ENCODE measurements around the gene JAK1.

The JAK1 gene

DNA sequence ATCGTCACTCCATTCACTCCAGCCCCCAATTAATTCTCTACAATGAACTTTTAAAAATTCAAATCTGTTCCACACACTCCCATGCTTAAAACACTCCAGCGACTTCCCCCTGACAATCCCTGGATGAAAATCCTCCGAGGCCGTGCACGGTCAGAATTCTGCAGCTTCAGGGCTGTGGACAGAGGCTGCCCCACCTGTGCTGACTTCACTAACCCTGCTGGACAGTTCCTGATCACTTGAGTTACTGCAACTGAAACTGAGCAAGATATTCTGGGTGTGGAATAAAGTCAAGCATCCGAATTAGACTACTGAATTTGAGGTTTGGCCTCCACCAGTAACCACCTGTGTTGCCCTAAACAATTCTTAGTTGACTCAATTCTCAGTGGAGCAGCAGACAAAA, 1.0 kb upstream of the JAK1 start:
- TF ChIP-seq, protein P1, sequence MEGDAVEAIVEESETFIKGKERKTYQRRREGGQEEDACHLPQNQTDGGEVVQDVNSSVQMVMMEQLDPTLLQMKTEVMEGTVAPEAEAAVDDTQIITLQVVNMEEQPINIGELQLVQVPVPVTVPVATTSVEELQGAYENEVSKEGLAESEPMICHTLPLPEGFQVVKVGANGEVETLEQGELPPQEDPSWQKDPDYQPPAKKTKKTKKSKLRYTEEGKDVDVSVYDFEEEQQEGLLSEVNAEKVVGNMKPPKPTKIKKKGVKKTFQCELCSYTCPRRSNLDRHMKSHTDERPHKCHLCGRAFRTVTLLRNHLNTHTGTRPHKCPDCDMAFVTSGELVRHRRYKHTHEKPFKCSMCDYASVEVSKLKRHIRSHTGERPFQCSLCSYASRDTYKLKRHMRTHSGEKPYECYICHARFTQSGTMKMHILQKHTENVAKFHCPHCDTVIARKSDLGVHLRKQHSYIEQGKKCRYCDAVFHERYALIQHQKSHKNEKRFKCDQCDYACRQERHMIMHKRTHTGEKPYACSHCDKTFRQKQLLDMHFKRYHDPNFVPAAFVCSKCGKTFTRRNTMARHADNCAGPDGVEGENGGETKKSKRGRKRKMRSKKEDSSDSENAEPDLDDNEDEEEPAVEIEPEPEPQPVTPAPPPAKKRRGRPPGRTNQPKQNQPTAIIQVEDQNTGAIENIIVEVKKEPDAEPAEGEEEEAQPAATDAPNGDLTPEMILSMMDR (conservative IDR thresholded peaks at IDR 0.05; ENCODE audit: low read length): no peak
- no peak overlapping the region for H3K4me3 ChIP-seq (ENCODE audit: low read length)
- DNase-seq (ENCODE audit: low read depth): no peak

DNA sequence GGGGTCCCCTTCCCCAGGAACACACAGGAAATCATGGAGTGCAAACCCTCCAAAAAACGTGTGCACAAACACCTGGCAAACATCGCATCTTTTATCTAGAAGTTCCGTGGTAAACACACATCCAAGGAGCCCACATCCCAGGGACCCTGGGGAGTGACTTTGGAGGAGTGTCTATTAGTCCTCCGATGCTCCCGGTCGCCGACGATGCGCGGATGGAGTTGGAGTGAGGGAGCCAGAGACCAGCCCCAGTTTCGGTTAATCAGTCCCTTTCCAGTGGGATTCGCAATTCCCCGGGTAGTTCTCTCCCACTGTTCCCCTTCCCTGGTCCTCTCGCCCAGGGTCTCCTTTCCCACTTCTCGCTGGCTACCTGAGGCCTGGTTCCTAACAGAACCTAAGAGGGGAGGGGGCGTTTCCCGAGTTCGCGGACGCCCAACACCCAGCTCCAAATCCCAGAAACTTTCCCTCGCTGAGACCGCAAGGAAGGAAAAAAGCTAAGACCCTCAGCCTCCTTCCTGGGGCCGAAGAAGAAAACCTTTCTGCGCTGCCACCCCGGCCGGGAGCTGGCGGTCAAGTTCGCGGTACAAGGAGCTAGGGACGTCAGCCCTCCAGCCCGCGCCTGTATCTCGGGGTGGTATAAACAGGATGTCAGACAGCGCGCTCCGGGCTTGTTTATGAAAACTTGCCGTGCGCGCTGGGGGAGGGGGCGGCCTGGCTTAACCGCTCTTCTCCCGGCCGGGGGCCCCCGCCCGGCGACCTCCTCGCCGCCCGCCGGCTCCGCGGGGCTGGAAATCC, 787 bp downstream of the JAK1 start:
- H3K4me3 ChIP-seq (ENCODE audit: low read length): peak overlapping the region; percentile 96
- peak; percentile 62 for DNase-seq (ENCODE audit: low read depth)
- TF ChIP-seq, protein P1 (conservative IDR thresholded peaks at IDR 0.05; ENCODE audit: low read length): no peak

DNA sequence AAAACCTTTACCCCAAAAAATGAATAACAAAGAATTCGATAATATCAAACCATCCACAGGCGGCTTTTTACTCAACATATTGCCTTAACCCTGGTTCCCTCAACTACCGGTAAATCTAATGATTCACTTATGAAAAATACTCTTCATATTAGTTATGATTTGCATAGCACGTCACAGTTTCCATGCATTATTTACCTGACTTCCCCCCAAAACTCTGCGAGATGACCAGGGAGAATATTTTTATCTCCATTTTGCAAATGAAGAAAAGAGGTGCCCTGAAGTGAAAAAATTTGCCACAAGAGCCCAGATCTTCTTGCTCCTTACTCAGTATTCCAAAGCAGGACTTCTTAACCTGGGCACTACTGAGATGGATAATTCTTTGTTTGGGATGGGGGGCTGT, 2.9 kb downstream of the JAK1 start:
- H3K4me3 ChIP-seq (ENCODE audit: low read length): no peak overlapping the region
- no peak for DNase-seq (ENCODE audit: low read depth)
- TF ChIP-seq, protein P1 (conservative IDR thresholded peaks at IDR 0.05; ENCODE audit: low read length): no peak

DNA sequence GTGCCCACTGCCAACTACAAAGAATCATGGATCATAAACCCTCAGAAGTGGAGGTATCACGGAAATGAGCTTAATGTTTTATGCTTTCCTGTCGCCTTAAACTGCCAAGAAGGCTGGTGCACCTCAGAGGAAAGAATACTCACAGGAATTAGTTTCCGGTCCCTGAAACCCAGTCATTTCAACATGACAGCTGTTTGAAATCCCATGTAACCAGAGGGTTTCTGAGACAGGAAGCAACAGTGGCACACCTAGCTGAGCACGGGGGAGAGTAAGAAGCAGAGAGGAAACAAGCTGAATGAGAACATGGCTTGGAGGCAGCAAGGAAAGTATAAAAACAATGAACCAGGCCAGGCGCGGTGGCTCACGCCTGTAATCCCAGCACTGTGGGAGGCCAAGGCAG, 3.9 kb downstream of the JAK1 start:
- H3K4me3 ChIP-seq (ENCODE audit: low read length): no peak overlapping the region
- no peak for DNase-seq (ENCODE audit: low read depth)
- TF ChIP-seq, protein P1 (conservative IDR thresholded peaks at IDR 0.05; ENCODE audit: low read length): no peak

GRCh38 chr1:64961923-64962322, 4.4 kb downstream of the JAK1 start:
- no peak for DNase-seq (ENCODE audit: low read depth)
- TF ChIP-seq, protein P1 (conservative IDR thresholded peaks at IDR 0.05; ENCODE audit: low read length): no peak
- H3K4me3 ChIP-seq (ENCODE audit: low read length): no peak overlapping the region

GRCh38 chr1:64960731-64961130, 5.6 kb downstream of the JAK1 start:
- no peak overlapping the region for H3K4me3 ChIP-seq (ENCODE audit: low read length)
- TF ChIP-seq, protein P1 (conservative IDR thresholded peaks at IDR 0.05; ENCODE audit: low read length): no peak

GRCh38 chr1:64959986-64960385, 6.4 kb downstream of the JAK1 start:
- H3K4me3 ChIP-seq (ENCODE audit: low read length): no peak overlapping the region
- TF ChIP-seq, protein P1 (conservative IDR thresholded peaks at IDR 0.05; ENCODE audit: low read length): no peak
- DNase-seq (ENCODE audit: low read depth): no peak

More at GRCh38 chr1:64960731-64961130, 5.6 kb downstream of the JAK1 start:
- no peak for DNase-seq (ENCODE audit: low read depth)

All from AG10803 (cell line).